Measurements from ENCODE around the gene MRPS16. TPM values are rescaled to one million over a fixed set of nuclear protein-coding genes. Genes with fewer than 3 reads are reported as not detected.

MRPS16 gene
- total and polyA plus RNA-seq, 9 of the 15 experiments (the other 6 are each of a cell fraction or from before 2014, with no cell fraction given), result 65.0 to 239 (median 146) TPM

GRCh38 chr10:73262105-73262730, 9.8 kb upstream of the MRPS16 start (continued):
- TF ChIP-seq POLR2H (tag; IDR thresholded peaks at IDR 0.05; ENCODE audit: low read depth), result peak; percentile 61; the same call in 1 of the 2 replicates
- TF ChIP-seq ZEB2 (IDR thresholded peaks at IDR 0.05), result peak; percentile 93
- TF ChIP-seq KDM2B (CRISPR knock-in tag; IDR thresholded peaks at IDR 0.05), result no peak
- TF ChIP-seq HES1 (IDR thresholded peaks at IDR 0.05; ENCODE audit: low read depth), result 0 out of 2 replicates have a peak, but pooled peaks have one; percentile 31
- TF ChIP-seq ZBTB2 (IDR thresholded peaks at IDR 0.05), result no peak; the same call in 1 of the 2 replicates
- peak; percentile 53; the same call in 1 of the 2 replicates for TF ChIP-seq GATA2 (CRISPR knock-in tag; IDR thresholded peaks at IDR 0.05)
- TF ChIP-seq DACH1 (IDR thresholded peaks at IDR 0.05; ENCODE audit: partially characterized antibody), result peak; percentile 73
- TF ChIP-seq CHD7 (IDR thresholded peaks at IDR 0.05; ENCODE audit: low read depth, low read length), result no peak
- peak; percentile 66 for TF ChIP-seq CTBP1 (IDR thresholded peaks at IDR 0.05; ENCODE audit: borderline replicate concordance)
- no peak for TF ChIP-seq NR2C2 (CRISPR knock-in tag; IDR thresholded peaks at IDR 0.05)
- peak; percentile 35; the same call in 1 of the 2 replicates for TF ChIP-seq NR2C2 (tag; IDR thresholded peaks at IDR 0.05)
- TF ChIP-seq ZNF24 (IDR thresholded peaks at IDR 0.05), result 0 out of 2 replicates have a peak, but pooled peaks have one; percentile 65
- peak; percentile 75; the same call in 1 of the 2 replicates for TF ChIP-seq LEF1 (IDR thresholded peaks at IDR 0.05)
- 0 out of 2 replicates have a peak, but pooled peaks have one; percentile 46 for TF ChIP-seq JUNB (CRISPR knock-in tag; conservative IDR thresholded peaks at IDR 0.05)
- peak; percentile 96 for TF ChIP-seq JUN (IDR thresholded peaks at IDR 0.05; ENCODE audit: borderline replicate concordance, low read depth, low read length)
- TF ChIP-seq JUN (CRISPR knock-in tag; IDR thresholded peaks at IDR 0.05; ENCODE audit: borderline replicate concordance), result peak; percentile 71; the same call in 1 of the 2 replicates
